Measurements from ENCODE around the gene P3R3URF.

Gene P3R3URF

DNA sequence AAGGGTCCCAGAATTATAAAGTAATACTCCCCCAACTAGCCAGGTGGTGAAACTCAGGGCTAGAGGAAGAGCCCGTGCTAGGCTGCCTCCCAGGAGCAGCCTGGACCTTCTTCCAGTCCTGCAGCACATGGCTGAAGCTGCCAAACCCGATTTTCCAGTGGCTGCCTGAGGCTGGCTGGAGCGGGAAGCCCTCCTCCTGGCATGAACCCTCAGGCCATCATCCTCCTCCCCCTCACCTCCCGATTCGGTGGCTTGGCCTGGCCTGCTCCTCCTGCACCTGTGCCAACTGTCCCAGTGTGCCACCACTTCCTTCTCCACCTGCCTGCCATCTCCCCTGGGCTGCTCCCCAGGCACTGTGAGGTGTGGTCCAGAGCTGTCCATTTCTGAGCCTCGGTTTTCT, 4.4 kb downstream of the P3R3URF start:
- DNase-seq, result peak; percentile 29 to 85

DNA sequence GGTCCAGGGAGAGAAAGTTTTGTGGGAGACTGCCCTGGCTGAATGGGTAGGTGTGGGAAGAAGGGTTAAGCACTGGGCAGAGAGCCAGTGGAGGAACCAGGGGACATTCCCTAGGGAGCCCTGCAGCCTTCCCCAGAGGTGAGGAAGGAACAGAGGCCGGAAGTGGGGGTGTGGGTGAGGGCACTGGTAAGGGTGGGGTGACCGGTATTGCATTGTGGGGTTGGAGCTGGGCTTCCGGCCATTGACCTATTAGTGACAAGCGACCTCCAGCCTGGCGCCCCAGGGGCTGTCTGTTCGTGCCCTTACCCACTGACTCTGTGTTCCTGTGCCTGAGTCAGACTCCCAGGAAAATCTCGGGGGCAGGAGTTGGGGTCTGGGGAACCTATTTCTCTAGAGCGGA, 4.9 kb downstream of the P3R3URF start:
- DNase-seq, result no peak

DNA sequence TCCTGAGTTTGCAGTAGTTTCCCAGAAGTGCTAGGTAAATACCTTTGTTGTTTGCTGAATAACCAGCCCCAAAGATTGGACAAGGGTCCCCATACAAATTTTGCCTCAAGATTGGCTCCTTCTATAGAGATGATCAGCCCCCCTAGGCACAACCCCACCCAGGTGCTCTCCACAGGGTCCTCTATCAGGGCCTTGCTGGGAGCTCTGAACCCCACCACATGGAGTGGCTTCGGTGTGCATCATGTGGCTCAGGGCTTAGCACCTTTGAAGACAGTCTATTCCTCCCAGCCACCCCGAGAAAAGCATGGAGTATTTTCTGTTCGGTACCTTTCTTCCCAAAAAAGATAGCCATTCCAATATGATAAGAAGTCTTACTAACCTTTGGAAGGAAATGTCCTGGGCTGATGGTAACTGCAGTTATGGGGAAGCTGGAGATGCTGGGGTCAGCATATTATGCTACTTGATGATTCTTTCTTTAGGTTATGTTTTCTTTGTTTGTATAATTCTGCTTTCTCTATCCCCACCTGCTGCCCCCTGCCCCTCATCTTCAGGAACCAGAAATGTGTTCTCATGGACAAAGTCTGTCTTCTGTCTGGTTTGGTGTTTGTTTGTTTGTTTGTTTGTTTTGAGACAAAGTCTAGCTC, 6.4 kb downstream of the P3R3URF start:
- DNase-seq, result no peak

DNA sequence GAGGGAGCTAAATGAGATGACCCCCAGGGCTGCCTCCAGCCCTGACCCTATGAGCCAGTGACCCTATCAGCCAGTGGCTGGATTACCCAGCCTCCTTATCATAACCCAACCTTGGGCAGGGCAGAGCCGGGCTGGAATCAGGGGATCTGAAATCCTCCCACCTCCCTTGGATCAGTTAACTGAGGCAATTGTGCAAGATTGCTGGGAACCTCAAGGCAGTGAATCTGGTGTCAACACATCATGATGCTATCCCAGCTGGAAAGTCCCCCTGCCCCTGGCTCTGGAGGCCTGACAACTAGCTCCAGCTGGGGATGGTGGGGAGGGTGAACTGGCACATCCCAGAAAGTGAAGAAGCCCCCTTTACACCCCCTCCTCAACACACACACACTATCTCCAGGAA, 7.8 kb downstream of the P3R3URF start:
- no peak for DNase-seq

DNA sequence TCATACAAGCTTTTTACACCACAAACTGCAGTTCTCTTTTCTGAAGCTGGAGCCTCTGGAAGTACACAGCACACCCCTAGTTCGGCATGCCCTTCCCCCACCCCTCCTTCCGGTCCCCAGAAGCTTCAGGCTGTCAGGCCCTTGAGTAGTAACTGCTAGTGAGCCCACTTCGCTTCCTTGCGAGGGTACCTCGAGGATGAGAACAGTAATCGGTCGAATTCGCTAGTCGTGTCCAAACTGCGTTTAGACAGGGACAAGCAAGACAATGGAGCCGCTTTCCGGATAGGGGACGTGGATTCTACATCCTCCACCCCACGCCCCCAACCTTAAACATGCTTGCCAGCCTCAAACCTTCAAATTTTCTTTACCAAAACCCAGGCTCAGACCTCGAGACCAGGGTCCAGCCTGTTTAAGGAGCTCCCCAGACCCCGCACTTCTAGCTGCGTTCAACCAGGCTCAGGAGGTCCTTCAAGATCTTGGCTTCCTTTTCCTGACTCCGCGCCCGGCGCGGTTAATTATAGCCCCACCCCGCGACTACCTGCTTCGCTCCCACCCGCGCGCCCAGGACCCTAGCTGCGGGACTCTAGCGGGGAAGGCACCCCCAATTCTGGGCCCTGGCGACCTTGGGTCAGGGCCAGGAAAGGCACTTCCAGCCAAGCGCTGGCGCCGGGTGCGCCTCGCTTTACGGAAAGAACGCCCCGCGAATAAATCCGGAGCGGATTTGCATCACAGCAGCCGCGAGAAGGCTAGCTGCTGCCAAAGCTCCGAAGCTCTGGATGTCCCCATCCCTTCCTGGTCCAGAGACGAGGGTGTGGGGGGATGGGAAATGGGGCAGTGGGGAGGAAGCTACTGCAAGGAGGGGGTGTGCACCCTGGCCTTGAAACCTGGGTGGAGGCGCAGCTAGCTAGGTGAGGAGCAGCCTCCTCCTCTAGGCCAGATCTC, 9.5 kb downstream of the P3R3URF start:
- DNase-seq, result peak; percentile 13 to 73

DNA sequence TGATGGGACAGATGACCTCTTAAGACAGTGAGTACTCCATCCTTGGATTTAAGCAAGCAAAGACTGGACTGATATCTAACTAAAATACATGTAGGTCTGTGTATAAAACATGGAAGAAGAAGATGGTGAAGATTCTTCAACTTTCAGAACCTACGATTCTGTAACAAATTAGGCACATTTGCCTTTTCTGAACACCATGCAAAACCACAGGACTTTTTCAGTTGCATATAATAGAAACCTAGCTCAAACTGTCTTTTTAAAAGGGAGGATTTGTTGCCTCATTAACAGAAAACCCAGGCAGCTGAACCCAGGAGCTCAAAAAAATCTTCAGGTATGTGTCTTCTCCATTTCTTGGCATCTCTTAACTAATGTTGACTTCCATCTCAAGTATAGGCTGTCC, 16.1 kb downstream of the P3R3URF start:
- DNase-seq, result no peak

DNA sequence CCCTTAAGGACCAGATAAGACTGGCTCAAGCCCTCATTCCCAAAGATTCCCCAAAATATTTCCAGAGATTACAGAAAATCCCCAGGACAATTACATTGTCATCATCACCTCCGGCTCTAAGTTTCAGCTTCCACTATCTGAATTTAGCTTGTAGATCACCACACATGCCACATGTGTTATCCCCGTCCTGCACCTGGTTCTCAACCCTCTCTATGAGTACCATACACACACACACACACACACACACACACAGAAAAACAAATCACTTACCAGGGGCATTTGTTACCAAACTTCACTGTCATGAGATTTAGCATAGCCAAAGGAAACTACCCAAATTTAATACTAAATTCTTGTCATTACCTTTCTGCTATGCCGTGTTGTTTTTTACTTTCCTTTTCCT, 16.8 kb downstream of the P3R3URF start:
- no peak for DNase-seq

DNA sequence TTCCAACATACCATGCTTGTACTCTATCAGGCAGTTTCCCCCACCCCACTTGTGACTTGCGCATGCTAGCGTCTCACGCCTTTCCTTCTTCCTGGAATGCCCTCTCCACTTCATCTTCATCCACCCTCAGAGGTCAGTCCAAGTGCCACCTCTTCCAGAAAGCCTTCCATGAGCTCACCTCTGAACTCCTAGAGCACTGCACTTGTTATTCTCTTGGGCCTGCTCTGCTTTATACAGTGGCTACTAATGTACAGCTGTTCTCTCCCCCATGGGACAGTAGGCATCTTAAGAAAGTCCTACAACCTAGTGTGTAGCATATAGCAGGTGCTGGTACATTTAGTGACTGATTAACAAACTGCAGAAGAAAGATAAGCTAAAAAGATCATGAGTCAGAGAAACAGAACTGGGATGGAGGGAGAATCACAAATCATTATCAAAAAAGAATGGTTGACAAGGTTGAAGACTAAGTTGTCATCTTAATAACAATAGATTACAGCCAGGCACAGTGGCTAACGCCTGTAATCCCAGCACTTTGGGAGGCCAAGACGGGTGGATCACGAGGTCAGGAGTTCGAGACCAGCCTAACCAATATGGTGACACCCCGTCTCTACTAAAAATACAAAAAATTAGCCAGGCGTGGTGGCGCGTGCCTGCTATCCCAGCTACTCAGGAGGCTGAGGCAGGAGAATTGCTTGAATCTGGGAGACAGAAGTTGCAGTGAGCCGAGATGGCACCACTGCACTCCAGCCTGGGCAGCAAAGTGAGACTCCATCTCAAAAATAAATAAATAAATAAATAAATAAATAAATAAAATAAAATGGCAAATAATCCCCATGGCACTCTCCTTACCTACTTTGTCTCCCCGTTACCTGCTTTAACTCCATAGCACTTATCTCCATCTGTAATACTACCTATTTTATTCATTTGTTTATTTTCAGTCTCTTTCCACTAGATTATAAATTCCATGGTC, 17.7 kb downstream of the P3R3URF start:
- no peak for DNase-seq

DNA sequence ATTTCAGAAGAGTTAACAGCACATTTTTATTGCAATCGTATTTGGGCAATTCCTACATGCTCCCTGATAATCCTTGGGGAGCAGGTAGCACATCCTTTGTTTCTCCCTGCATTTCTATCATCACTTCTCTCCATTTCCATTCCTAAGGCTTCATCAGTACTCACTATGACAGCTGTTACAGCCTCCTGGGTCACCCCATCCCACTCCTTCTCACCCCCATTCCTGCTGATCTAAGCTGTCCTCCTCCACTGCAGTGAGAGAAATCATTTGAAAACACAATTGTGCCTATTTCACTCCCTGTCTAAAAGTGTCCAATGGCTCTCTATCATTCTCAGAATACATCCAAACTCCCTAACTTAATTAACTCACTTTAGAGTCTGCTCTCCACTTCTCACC, 18.4 kb downstream of the P3R3URF start:
- DNase-seq, result no peak

DNA sequence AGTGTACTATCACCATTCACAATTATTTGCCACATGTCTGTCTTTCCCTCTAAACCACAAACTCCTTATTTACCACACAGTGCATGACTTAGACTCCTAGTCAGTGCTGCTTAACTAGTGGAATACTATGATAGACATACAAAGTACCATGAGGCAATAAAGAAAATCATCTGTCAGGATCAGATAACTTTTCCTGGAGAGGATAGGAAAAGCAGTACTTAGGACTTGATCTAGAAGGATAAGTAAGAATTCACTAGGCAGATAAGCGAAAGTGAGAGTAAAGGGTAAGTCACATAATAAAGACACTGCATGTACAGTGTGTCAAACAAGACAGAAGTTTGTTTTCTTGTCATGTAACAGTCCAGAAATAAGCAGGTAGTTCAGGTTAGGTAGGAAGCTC, 22.6 kb downstream of the P3R3URF start:
- no peak for DNase-seq

DNA sequence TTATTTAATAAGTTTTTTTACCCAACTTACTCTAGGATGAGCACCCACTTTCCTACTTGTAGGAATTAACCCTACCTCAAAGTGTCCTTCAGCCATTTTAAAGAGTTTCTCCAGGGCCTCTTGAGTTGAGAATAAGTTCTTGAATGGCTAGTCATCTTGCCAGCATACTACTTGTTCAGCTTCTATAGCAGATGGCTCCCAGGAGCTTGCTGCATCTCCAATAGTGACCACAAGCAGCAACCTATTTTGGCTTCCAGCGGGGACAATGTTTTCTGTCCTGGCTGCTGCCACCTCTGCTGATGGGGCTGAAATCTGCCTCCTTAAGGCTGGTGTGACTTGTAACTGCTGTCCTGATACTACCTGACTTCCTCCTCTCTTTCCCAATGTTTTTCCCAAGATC, 23.1 kb downstream of the P3R3URF start:
- DNase-seq, result no peak

DNA sequence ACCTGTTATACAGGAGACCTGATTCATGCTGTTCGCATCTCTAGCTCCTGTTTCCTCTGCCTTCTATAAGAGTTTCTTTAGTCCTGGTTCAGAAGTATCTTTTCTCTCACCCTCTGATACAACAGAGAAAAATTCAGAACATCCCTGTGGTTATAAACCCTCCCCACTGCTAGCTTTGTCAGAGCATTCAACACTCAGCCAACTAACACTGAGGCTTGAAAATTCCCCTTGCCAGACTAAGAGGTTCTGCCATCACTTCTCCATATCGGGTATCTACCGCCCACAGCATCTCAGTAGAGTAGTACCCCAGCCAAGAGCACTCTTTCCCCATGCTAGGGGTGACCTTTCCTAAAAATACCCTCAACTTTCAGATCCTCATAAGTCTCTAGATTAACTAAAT, 24.3 kb downstream of the P3R3URF start:
- DNase-seq, result no peak

DNA sequence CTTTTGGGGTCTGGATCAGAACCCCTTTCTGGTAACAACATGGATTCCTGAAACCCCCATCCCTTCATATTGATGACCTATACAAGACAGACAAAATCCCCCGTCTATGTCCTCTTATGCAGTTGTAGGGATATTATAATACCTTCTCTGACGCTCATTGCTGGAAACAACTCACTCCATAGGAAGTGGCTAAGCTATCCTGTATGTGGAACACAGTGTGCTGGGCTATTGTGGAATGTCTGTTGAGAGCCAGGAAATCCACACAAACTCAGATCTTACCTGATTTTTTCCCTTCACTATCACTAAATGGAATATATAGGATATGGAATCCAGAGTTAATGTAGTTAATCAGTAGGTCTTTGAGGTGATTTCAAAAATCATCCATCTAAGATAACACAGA, 26.2 kb downstream of the P3R3URF start:
- DNase-seq, result no peak

DNA sequence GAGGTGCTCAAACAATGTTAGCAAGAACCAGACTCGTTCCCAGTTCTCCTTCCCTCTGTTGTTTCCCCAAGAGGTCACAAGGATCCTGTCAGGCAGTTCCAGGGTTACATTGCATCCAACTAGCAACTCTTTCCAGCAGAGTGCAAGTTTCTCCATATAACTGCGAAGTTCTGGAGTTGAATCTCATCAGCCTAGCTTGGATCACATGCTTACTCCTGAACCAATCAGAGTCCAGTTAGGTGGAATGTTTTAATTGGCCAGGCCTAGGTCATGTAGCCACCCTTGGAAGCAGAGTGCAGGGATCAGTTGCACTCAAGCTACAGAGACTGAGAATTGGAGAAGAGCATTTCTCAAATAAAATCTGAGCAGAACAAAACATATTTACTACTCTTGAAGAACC, 28.0 kb downstream of the P3R3URF start:
- no peak for DNase-seq

DNA sequence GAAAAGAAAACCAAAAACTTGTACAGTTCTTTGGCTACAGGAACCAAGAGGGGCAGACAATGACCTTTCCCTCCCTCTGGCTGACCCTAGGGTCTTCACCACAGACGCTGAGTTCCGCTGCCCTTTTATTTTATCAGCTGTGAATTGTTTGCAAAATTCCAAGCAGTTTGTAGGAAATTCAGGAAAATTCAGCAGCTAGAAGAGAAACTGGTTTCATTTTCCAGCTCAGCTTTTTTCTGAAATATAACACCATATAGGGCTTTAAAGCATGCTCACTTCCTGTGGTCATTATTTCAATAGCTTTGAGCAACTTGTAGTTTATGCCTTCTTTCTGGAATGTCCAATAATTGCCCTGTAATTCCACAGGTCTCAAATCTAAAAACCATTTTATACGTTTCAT, 38.4 kb downstream of the P3R3URF start:
- no peak for DNase-seq

DNA sequence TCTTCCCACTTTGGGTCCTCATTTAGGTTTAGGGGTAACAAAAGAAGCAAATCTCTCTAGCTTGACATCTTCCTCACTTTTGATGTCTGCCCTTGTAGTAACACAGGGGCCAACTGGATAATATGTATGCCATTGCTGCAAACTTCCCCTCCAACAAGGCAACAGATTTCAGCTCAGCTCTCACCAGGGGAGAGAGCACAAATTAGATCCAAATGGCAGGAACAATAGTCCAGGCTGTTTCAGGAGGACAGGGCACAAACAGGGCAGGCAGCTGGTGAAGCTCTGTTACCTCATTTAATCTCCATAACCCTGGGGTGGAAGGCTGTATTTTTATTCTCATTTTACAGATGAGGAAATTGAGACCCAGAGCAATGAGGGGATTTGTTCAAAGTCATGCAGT, 39.6 kb downstream of the P3R3URF start:
- DNase-seq, result no peak

DNA sequence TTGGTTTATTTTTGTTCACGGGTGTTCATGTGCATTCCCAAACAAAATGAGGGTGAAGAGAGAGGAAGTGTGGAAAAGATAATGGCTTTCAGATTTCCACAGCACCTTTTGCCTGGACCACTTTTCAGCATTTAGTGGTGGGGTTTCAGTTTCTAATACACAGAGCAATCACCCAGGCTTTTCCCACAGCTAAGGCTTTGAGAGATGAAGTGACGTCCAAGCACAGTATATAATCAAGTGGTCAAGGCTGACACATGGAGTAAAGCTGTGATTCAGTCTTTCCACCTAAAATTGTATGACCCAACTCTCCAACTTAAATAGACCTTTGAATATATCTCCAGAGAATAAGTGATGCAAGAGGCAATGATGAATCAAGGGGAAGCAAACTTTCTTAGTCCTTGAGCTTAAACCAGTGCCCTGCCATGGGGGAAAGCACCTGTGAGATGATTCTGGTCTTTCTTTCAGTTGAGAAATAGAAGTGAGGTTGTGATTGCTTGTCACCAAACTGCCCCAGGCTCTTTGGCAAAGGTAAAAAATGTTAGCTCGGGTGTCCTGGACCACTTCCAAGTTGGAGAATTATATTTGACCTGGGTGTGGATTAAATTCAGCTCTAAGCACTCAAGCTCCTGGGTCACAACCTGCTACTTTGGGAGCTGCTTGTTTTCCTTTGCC, 41.5 kb downstream of the P3R3URF start:
- no peak for DNase-seq

DNA sequence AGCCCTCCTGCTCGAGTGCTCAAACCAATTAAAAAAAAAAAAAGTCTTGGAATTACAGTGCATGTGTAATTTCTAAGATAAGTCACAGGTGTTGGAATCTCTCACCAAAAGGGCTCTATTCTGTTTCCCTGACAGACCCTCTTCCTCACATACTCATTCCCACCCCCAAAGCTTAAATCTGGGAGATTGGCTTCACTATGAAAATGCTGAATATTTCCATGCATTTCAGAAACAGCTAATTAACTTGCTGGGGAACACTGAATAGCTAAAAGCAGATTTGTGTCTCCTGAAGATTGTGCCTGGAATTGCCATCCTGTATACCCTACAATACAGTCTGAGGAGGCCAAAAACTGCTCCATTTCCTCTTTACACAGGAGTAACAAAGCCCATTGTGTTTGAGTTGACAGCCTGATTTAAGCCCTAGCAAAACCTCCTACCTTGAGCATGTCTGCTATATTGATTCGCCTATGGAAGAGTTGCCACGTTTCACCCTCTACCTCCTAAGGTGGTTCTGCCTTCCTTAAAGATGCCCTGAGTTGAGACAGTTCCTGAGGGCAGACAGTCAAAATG, 42.4 kb downstream of the P3R3URF start:
- DNase-seq, result peak in 1 of 2 experiments; percentile 35

DNA sequence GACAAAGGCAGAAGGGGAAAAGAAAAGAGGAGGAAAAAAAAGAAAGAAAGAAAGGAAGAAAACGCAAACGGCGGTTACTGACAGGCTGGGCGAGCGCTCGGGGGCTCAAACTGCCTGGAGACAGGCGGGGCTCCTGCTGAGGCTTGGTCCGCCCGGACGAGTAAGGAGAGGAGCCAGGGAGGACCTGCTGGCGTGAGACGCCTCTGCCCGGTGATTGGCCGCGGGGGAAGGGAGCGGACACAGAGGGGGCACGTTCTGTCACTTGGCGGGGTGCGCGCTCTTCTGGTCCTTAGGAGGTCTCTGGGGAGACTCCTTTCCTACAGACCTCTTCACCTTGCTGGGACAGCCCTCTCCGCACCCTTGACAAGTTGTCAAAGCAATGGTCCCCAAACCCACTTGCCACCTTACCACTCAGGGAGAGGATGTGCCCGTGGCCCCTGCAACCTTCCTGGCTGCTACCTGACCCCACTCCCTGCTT, 43.1 kb downstream of the P3R3URF start:
- DNase-seq, result peak; percentile 88 to 97

DNA sequence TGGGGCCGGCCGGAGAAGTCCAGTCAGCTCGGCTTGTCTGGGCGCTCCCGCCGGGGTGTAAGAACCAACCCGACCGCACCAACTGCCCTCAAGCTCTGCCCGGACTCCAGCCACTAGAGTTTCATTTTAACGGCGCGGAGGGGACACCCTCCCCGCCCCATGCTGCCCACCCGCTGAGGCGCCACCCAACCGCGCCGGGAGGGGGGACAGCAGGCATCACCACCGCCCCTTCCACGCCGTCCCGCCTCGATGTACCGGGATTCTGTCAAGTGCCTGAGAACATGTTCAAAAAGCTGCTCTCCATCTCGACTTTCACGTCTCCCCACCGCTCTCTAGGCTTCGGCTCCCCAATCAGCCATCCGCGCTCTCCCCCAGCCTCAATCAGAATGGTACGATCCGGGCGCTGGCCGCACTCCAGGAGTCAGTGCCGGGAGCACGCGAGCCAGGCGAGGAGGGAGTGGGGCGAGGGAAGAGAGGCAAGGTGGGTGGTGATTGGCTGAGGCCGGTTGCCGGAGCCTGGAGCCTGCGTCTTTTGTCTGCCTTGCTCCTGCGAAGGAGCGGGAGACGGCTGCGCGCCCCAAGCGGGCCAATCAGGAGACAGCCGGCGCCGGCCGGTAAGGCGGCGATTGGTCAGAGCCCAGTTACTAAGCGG, 43.6 kb downstream of the P3R3URF start, which contains the start of gene PIK3R3:
PIK3R3 (minus strand) TSS at position 101 of the 652 bp plus-strand sequence. CDS start 677 bp downstream, outside the sequence.
- peak; percentile 99 to 100 for DNase-seq

Data from NCI-H526 (cell line).